GM12878 (cell line): ENCODE measurements around the gene PGF. TPM values are rescaled to one million over a fixed set of nuclear protein-coding genes. Genes with fewer than 3 reads are reported as not detected.

ENCODE experiments used
- ATAC-seq: fragments of 200-7000 bp; cut with Tn5 transposase; 3 replicates; pipeline ENCODE4 v1.9.1; 2020; ENCODE audit warnings: mild to moderate bottlenecking, moderate library complexity
- BruUV-seq: library from RNA; stranded (reverse); fragments of 400-500 nt; replicated peaks from 2 replicates; lab custom pipeline; 2021; lab: Mats Ljungman, UMichigan
- CTCF ChIA-PET: fragments of 300-600 bp; sonication (Branson Sonifier 250); formaldehyde crosslinking; extraction: SDS; loops from one replicate; lab custom pipeline; 2021; ENCODE audit warnings: inconsistent platforms; lab: Yijun Ruan, JAX
- POLR2A ChIA-PET: fragments of 350-600 bp; formaldehyde crosslinking; extraction: SDS; loops from one replicate; lab custom pipeline; 2021; ENCODE audit warnings: inconsistent platforms; lab: Charles Lee
- RAD21 ChIA-PET: fragments of 300-600 bp; sonication (Branson Sonifier 250); formaldehyde crosslinking; loops from one replicate; lab custom pipeline; 2023; ENCODE audit warnings: antibody characterized with exemption; ENCODE audit not compliant: unreplicated experiment; lab: Charles Lee
- SMC1A ChIA-PET: fragments of 300-600 bp; sonication (Branson Sonifier 250); formaldehyde crosslinking; loops from one replicate; lab custom pipeline; 2023; ENCODE audit not compliant: unreplicated experiment, uncharacterized antibody; lab: Charles Lee
- DNase-seq: peaks from one replicate; pipeline ENCODE4 v3.0.0-alpha.2; 2011; ENCODE audit warnings: low read depth, low spot score
- FAIRE-seq: peaks from 3 replicates; lab custom pipeline; 2011; peaks lifted over from hg19 to GRCh38; lab: Jason Lieb, UNC
- H2AFZ ChIP-seq: 2 replicates; pipeline ENCODE4 v1.6.0; 2011; ENCODE audit warnings: low read depth, low read length, control low read depth; ENCODE audit not compliant: control insufficient read depth
- H3K27ac ChIP-seq: 2 replicates; pipeline ENCODE4 v1.5.1; 2011; ENCODE audit warnings: control low read depth; ENCODE audit not compliant: control insufficient read depth, insufficient read depth
- H3K27me3 ChIP-seq, 2 experiments: replicated peaks in 1 of 2; 2 replicates each; pipeline versions ENCODE4 v1.6.0 to v1.6.1; 2011; ENCODE audit warnings: low read length in 1 of 2; ENCODE audit not compliant: control insufficient read depth in 2 of 2, insufficient read depth in 2 of 2
- H3K36me3 ChIP-seq, 2 experiments: 2 replicates each; pipeline ENCODE4 v1.5.1; 2011; ENCODE audit warnings: low read length in 1 of 2; ENCODE audit not compliant: control insufficient read depth in 2 of 2, insufficient read depth in 2 of 2
- H3K4me1 ChIP-seq: 2 replicates; pipeline ENCODE4 v1.6.1; 2011; ENCODE audit warnings: mild to moderate bottlenecking, low read length, moderate library complexity, mixed read lengths; ENCODE audit not compliant: control insufficient read depth, insufficient read depth
- H3K4me2 ChIP-seq: 2 replicates; pipeline ENCODE4 v1.6.0; 2011; ENCODE audit warnings: control low read depth; ENCODE audit not compliant: control insufficient read depth, insufficient read depth
- H3K4me3 ChIP-seq: fragments of 200-600 bp; sonication (generic); 2 replicates; pipeline ENCODE4 v1.5.1; 2016
- H3K79me2 ChIP-seq: 2 replicates; pipeline ENCODE4 v1.6.0; 2011; ENCODE audit warnings: low read length; ENCODE audit not compliant: control insufficient read depth, insufficient read depth
- H3K9ac ChIP-seq: 2 replicates; pipeline ENCODE4 v1.8.0; 2011; ENCODE audit warnings: low read length, control low read depth, mixed read lengths; ENCODE audit not compliant: control insufficient read depth, insufficient read depth
- H3K9me3 ChIP-seq: replicated peaks from 3 replicates; pipeline ENCODE4 v1.5.1; 2011; ENCODE audit warnings: mild to moderate bottlenecking, low read length; ENCODE audit not compliant: control insufficient read depth, insufficient read depth
- H4K20me1 ChIP-seq: 2 replicates; pipeline ENCODE4 v1.6.0; 2011; ENCODE audit not compliant: control insufficient read depth, insufficient read depth
- CBFB ChIP-seq: IDR thresholded peaks from 2 replicates; pipeline ENCODE4 v1.6.1; 2016; ENCODE audit warnings: antibody characterized with exemption, low read depth
- CHD1 ChIP-seq: IDR thresholded peaks from 2 replicates; pipeline ENCODE4 v1.6.1; 2012; ENCODE audit warnings: low read depth, low read length, improper control_type of control experiment
- EZH2 ChIP-seq: IDR thresholded peaks from 2 replicates; pipeline ENCODE4 v1.6.1; 2012; ENCODE audit warnings: low read depth, mild to moderate bottlenecking, control low read depth, inconsistent platforms, low read length, borderline replicate concordance; ENCODE audit not compliant: control insufficient read depth
- FOXK2 ChIP-seq: fragments of 450-650 bp; IDR thresholded peaks from 2 replicates; pipeline ENCODE4 v1.6.1; 2017; ENCODE audit warnings: mild to moderate bottlenecking, moderate library complexity
- HDGF ChIP-seq: fragments of 450-650 bp; IDR thresholded peaks from 2 replicates; pipeline ENCODE4 v1.6.1; 2016; ENCODE audit warnings: antibody characterized with exemption
- IKZF1 ChIP-seq: fragments of 450-650 bp; conservative IDR thresholded peaks from 2 replicates; pipeline ENCODE4 v1.6.1; 2017; ENCODE audit warnings: antibody characterized with exemption, mild to moderate bottlenecking
- MLLT1 ChIP-seq: fragments of 450-650 bp; IDR thresholded peaks from 2 replicates; pipeline ENCODE4 v1.6.1; 2016; ENCODE audit warnings: mild to moderate bottlenecking
- NBN ChIP-seq: fragments of 450-650 bp; IDR thresholded peaks from 2 replicates; pipeline ENCODE4 v1.6.1; 2016
- NFXL1 ChIP-seq: fragments of 450-650 bp; IDR thresholded peaks from 2 replicates; pipeline ENCODE4 v1.6.1; 2017; ENCODE audit warnings: antibody characterized with exemption, mild to moderate bottlenecking, borderline replicate concordance
- SMAD1 ChIP-seq: fragments of 450-650 bp; IDR thresholded peaks from 2 replicates; pipeline ENCODE4 v1.6.1; 2018; ENCODE audit warnings: mild to moderate bottlenecking, low read depth; ENCODE audit not compliant: partially characterized antibody
- SPI1 ChIP-seq: IDR thresholded peaks from 2 replicates; pipeline ENCODE4 v1.6.1; 2011; ENCODE audit warnings: low read depth, mild to moderate bottlenecking, low read length, moderate library complexity, borderline replicate concordance; ENCODE audit not compliant: insufficient read depth
- TARDBP ChIP-seq: IDR thresholded peaks from 2 replicates; pipeline ENCODE4 v1.6.1; 2016; ENCODE audit warnings: borderline replicate concordance
- YY1 ChIP-seq: IDR thresholded peaks from 2 replicates; pipeline ENCODE4 v1.6.1; 2011; ENCODE audit warnings: low read depth, mild to moderate bottlenecking, low read length
- WGBS: methylation state at CpG from one replicate; pipeline ENCODE4 v1.1.6; 2016; ENCODE audit warnings: low lambda C conversion rate; ENCODE audit not compliant: insufficient replicate concordance, insufficient coverage; ENCODE audit errors: missing lambda C conversion rate; 5-methylcytosine and 5-hydroxymethylcytosine counted together
- in situ Hi-C: fragments of 300-500 bp; cut with MboI; formaldehyde crosslinking; loops from 9 replicates; pipeline ENCODE4 v1.14.3; 2018; ENCODE audit warnings: mixed read lengths
- intact Hi-C: fragments of 100-400 bp; cut with micrococcal nuclease; formaldehyde crosslinking; loops from one replicate; pipeline ENCODE4 v1.14.2; 2022; ENCODE audit not compliant: unreplicated experiment
- polyA plus RNA-seq, 11 experiments: library from polyadenylated mRNA; depleted of rRNA in 4 of 11; unstranded in 6 of 11; stranded (reverse) in 5 of 11; fragments of >200 nt; fragmentation: Nextera tagmentation in 4 of 11; fragmentation: Illumina TruSeq in 1 of 11; extraction: Ambion mirVana in 4 of 11; extraction: Trizol in 1 of 11; gene quantifications; 1 replicate in 1 of 11; 2 replicates in 10 of 11; pipeline versions ENCODE4 v1.2.1 to v1.2.3, GENCODE V29; 2011 to 2016; ENCODE audit warnings: inconsistent platforms in 2 of 11, missing spikeins in 2 of 11, low read depth in 1 of 11
- total RNA-seq, 4 experiments: library from RNA; depleted of rRNA in 3 of 4; stranded (reverse); fragments of >200 nt in 3 of 4; fragmentation: Illumina TruSeq in 1 of 4; extraction: Trizol in 1 of 4; gene quantifications; 2 replicates each; pipeline versions ENCODE4 v1.2.1 to v1.2.3, GENCODE V29; 2013 to 2021

The PGF gene
- total and polyA plus RNA-seq, 10 of the 15 experiments (the other 5 are each of a cell fraction or from before 2014, with no cell fraction given), result 0.11 to 5.5 (median 0.63) TPM

GRCh38 chr14:74938531-74939495 is 16.6 kb downstream of the PGF start (continued):
- TF ChIP-seq SPI1, result no peak
- TF ChIP-seq NBN, result no peak
- no peak for TF ChIP-seq SMAD1
- no peak for TF ChIP-seq NFXL1
- peak; percentile 60; the same call in 1 of the 2 replicates for TF ChIP-seq YY1
- TF ChIP-seq TARDBP, result no peak
- TF ChIP-seq CBFB, result no peak
- no peak for TF ChIP-seq CHD1
- no peak for TF ChIP-seq FOXK2
- TF ChIP-seq MLLT1, result no peak
- no peak for TF ChIP-seq EZH2
- TF ChIP-seq IKZF1, result 0 out of 2 replicates have a peak, but pooled peaks have one; percentile 13

- intact Hi-C loops, result no loop called here
- BruUV-seq, result no TSS peak
- Histone ChIP-seq H3K4me3 (no peak overlapping the region), H3K79me2 (no peaks in the 10 kb centered on the region), H3K27me3 (no peaks in the 10 kb centered on the region), H3K4me1 (peaks cover 43% of the 10 kb centered on the region), H3K9me3 (no peaks in the 10 kb centered on the region; the same call in 2 of the 3 replicates), H3K36me3 (no peaks in the 10 kb centered on the region), H2AFZ (no peak overlapping the region), H3K27ac (no peak overlapping the region), H4K20me1 (no peaks in the 10 kb centered on the region), H3K4me2 (no peak overlapping the region), H3K9ac (no peak overlapping the region)
- RAD21 ChIA-PET, result no interaction called here
- ATAC-seq, result no peak
- CTCF ChIA-PET, result interaction anchor here (1.0 to 1.5 kb wide), 3 partner anchors 8 to 152 kb away, joined by 3 to 5 read pairs (median 5); no protein-coding TSS in a partner anchor
- no peak for TF ChIP-seq HDGF
- no peak for DNase-seq
- SMC1A ChIA-PET, result no interaction called here
- in situ Hi-C loops, result no loop called here
- POLR2A ChIA-PET, result no interaction called here
- 46% methylated on average over 2 of the region's 2 CpGs for WGBS
- no peak for FAIRE-seq
Observed at GRCh38 chr14:74937171-74937570, 18.2 kb downstream of the PGF start.
